Activated T-helper 1 cell treated with anti-CD3 and anti-CD28 coated beads, Interleukin-12 subunit alpha, Interleukin-12 subunit beta, Interleukin-2, Interleukin-4 antibody, amounts not matched to agents 30 ng/mL and 10 ng/mL and 1 ng/mL, durations not matched to agents 14 hours and 24 hours and 36 hours (primary cell): ENCODE data around the gene CEP170B. TPM values are rescaled to one million over a fixed set of nuclear protein-coding genes. Genes with fewer than 3 reads are reported as not detected.
"Not testable (repeated sequence)": the region's sequence is repeated elsewhere in the genome, so short reads cannot be mapped to it uniquely, and the experiment has no call there.

Experiments
- DNase-seq: peaks from one replicate; pipeline ENCODE4 v3.0.0; 2021; ENCODE audit warnings: low spot score
- H3K27ac Mint-ChIP-seq: one replicate; pipeline ENCODE4 v1.8.0; 2021; ENCODE audit warnings: mild to moderate bottlenecking, mixed read lengths
- H3K27me3 Mint-ChIP-seq: one replicate; pipeline ENCODE4 v1.8.0; 2022; ENCODE audit warnings: mild to moderate bottlenecking, moderate library complexity, mixed read lengths; ENCODE audit not compliant: insufficient read depth
- H3K36me3 Mint-ChIP-seq: one replicate; pipeline ENCODE4 v1.8.0; 2021; ENCODE audit warnings: low read depth, mixed read lengths
- H3K4me1 Mint-ChIP-seq: one replicate; pipeline ENCODE4 v1.8.0; 2021; ENCODE audit warnings: low read depth, mixed read lengths
- H3K4me3 Mint-ChIP-seq: one replicate; pipeline ENCODE4 v1.8.0; 2021; ENCODE audit warnings: mild to moderate bottlenecking, moderate library complexity, mixed read lengths
- H3K9me3 Mint-ChIP-seq: one replicate; pipeline ENCODE4 v1.8.0; 2021; ENCODE audit warnings: mixed read lengths
- intact Hi-C: fragments of 100-400 bp; cut with micrococcal nuclease; formaldehyde crosslinking; loops from one replicate; pipeline ENCODE4 v1.15.1; 2024
- total RNA-seq: library from RNA; stranded (reverse); gene quantifications from 2 replicates; pipeline ENCODE4 v1.2.3, GENCODE V29; 2022

Gene CEP170B
- total RNA-seq, 1 donor from 2014 or later = 9.8 TPM

GRCh38 chr14:104888489-104889374, 23.7 kb downstream of the CEP170B start:
- no peaks in the 10 kb centered on the region for H3K27me3 Mint-ChIP-seq
- intact Hi-C loops = no loop called here
- no peaks in the 10 kb centered on the region for H3K4me1 Mint-ChIP-seq
- no peak for DNase-seq
- H3K9me3 Mint-ChIP-seq = no peaks in the 10 kb centered on the region
- H3K27ac Mint-ChIP-seq = no peak overlapping the region
- no peaks in the 10 kb centered on the region for H3K36me3 Mint-ChIP-seq
- H3K4me3 Mint-ChIP-seq = no peak overlapping the region

GRCh38 chr14:104889375-104889757, 24.3 kb downstream of the CEP170B start:
- Mint-ChIP-seq H3K27ac (no peak overlapping the region), H3K36me3 (no peaks in the 10 kb centered on the region), H3K4me3 (no peak overlapping the region), H3K9me3 (no peaks in the 10 kb centered on the region), H3K27me3 (no peaks in the 10 kb centered on the region), H3K4me1 (no peaks in the 10 kb centered on the region)
- no peak for DNase-seq
- intact Hi-C loops = no loop called here

- H3K27me3 Mint-ChIP-seq, H3K36me3 Mint-ChIP-seq, H3K9me3 Mint-ChIP-seq, DNase-seq, H3K27ac Mint-ChIP-seq, intact Hi-C loops, H3K4me3 Mint-ChIP-seq, H3K4me1 Mint-ChIP-seq: not testable (repeated sequence)
Measured at GRCh38 chr14:104890292-104890691, 25.2 kb downstream of the CEP170B start.

GRCh38 chr14:104891121-104891551, 26.1 kb downstream of the CEP170B start:
- DNase-seq = no peak
- no peak overlapping the region for H3K4me3 Mint-ChIP-seq

GRCh38 chr14:104891664-104892530, 26.8 kb downstream of the CEP170B start:
- Mint-ChIP-seq H3K27me3 (no peaks in the 10 kb centered on the region), H3K4me3 (no peak overlapping the region), H3K9me3 (no peaks in the 10 kb centered on the region), H3K4me1 (no peaks in the 10 kb centered on the region), H3K27ac (no peak overlapping the region), H3K36me3 (no peaks in the 10 kb centered on the region)
- intact Hi-C loops = no loop called here
- no peak for DNase-seq

More at GRCh38 chr14:104891121-104891551, 26.1 kb downstream of the CEP170B start:
- Mint-ChIP-seq H3K27me3 (no peaks in the 10 kb centered on the region), H3K4me1 (no peaks in the 10 kb centered on the region), H3K9me3 (no peaks in the 10 kb centered on the region), H3K36me3 (no peaks in the 10 kb centered on the region), H3K27ac (no peak overlapping the region)
- intact Hi-C loops = no loop called here

- DNase-seq = no peak
- Mint-ChIP-seq H3K4me3 (no peak overlapping the region), H3K27me3 (no peaks in the 10 kb centered on the region), H3K27ac (no peak overlapping the region), H3K4me1 (no peaks in the 10 kb centered on the region), H3K36me3 (no peaks in the 10 kb centered on the region), H3K9me3 (no peaks in the 10 kb centered on the region)
- intact Hi-C loops = no loop called here
Measured at GRCh38 chr14:104892531-104893434, 27.7 kb downstream of the CEP170B start.

- Mint-ChIP-seq H3K4me3 (no peak overlapping the region), H3K36me3 (no peaks in the 10 kb centered on the region), H3K27me3 (peaks cover 2% of the 10 kb centered on the region), H3K9me3 (no peaks in the 10 kb centered on the region), H3K4me1 (no peaks in the 10 kb centered on the region), H3K27ac (no peak overlapping the region)
- DNase-seq = no peak
- intact Hi-C loops = no loop called here
Measured at GRCh38 chr14:104893435-104894207, 28.6 kb downstream of the CEP170B start.

GRCh38 chr14:104894331-104895206, 29.5 kb downstream of the CEP170B start:
- H3K4me1 Mint-ChIP-seq = no peaks in the 10 kb centered on the region
- intact Hi-C loops = loop anchor here (5.0 kb wide), 1 partner anchor 153 kb away; no protein-coding TSS in a partner anchor
- H3K27me3 Mint-ChIP-seq = peaks cover 2% of the 10 kb centered on the region

GRCh38 chr14:104895207-104895785, 30.2 kb downstream of the CEP170B start:
- Mint-ChIP-seq H3K9me3 (no peaks in the 10 kb centered on the region), H3K4me1 (no peaks in the 10 kb centered on the region), H3K27ac (no peak overlapping the region), H3K27me3 (peaks cover 8% of the 10 kb centered on the region), H3K36me3 (no peaks in the 10 kb centered on the region), H3K4me3 (no peak overlapping the region)
- intact Hi-C loops = loop anchor here (5.0 kb wide), 1 partner anchor 152 kb away; no protein-coding TSS in a partner anchor
- DNase-seq = no peak

More at GRCh38 chr14:104894331-104895206, 29.5 kb downstream of the CEP170B start:
- H3K9me3 Mint-ChIP-seq = no peaks in the 10 kb centered on the region
- H3K36me3 Mint-ChIP-seq = no peaks in the 10 kb centered on the region
- no peak for DNase-seq
- H3K4me3 Mint-ChIP-seq = no peak overlapping the region
- no peak overlapping the region for H3K27ac Mint-ChIP-seq

- no peaks in the 10 kb centered on the region for H3K9me3 Mint-ChIP-seq
- no peak overlapping the region for H3K4me3 Mint-ChIP-seq
- H3K36me3 Mint-ChIP-seq = no peaks in the 10 kb centered on the region
- no peak for DNase-seq
- intact Hi-C loops = loop anchor here (2.0 to 5.0 kb wide), 2 partner anchors 39 to 151 kb away; no protein-coding TSS in a partner anchor
- no peaks in the 10 kb centered on the region for H3K4me1 Mint-ChIP-seq
- H3K27me3 Mint-ChIP-seq = peaks cover 8% of the 10 kb centered on the region
- no peak overlapping the region for H3K27ac Mint-ChIP-seq
Measured at GRCh38 chr14:104895786-104896661, 31.0 kb downstream of the CEP170B start.
